SK-N-MC (cell line): ENCODE measurements around the gene CTCFL.

Source experiments
- EZH2 ChIP-seq: fragments of 200-600 bp; sonication (generic); IDR thresholded peaks from one replicate; pipeline ENCODE4 v1.6.1; 2017; ENCODE audit warnings: antibody characterized with exemption
- FOXP2 ChIP-seq: optimal IDR thresholded peaks from 2 replicates; pipeline ENCODE3; 2011; ENCODE audit warnings: mild to moderate bottlenecking, moderate library complexity; ENCODE audit not compliant: insufficient read depth; ENCODE audit errors: extremely low read length, control extremely low read depth
- POLR2AphosphoS5 ChIP-seq: IDR thresholded peaks from 2 replicates; pipeline ENCODE4 v1.6.1; 2012; ENCODE audit warnings: mild to moderate bottlenecking, low read depth, low read length, borderline replicate concordance

DNA sequence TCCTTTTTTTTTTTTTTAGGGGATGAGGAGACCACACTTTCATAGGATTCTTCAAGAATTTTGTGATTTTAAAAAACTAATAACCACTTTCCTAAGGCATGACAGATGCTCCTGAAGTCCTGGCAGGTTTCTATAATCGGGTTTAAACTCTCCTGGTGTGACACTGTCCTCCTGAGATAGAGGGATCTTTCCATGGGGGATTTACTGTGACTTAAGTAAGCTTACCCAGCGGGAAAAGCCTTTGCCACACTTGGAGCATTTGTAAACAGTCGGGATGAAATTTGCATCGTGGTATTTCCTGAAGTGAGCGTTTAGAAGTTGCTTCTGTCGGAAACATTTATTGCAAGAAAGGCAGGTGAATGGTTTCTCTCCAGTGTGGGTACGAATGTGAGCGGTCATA is 16.6 kb downstream of the CTCFL start:
- no peak for TF ChIP-seq POLR2AphosphoS5
- no peak for TF ChIP-seq FOXP2
- no peak for TF ChIP-seq EZH2
